HepG2 (cell line): Measurements from ENCODE around the gene PLXND1. TPM values are rescaled to one million over a fixed set of nuclear protein-coding genes. Genes with fewer than 3 reads are reported as not detected.

ENCODE experiments used
- ATAC-seq: fragments of 200-7000 bp; cut with Tn5 transposase; 3 replicates; pipeline ENCODE4 v1.9.1; 2020; ENCODE audit warnings: mild to moderate bottlenecking, moderate library complexity
- BruUV-seq: library from RNA; stranded (reverse); fragments of 400-500 nt; replicated peaks from 2 replicates; lab custom pipeline; 2021; lab: Mats Ljungman, UMichigan
- CTCF ChIA-PET: fragments of 300-600 bp; formaldehyde crosslinking; extraction: SDS; loops from one replicate; lab custom pipeline; 2021; ENCODE audit warnings: low total read pairs, inconsistent platforms, low intra/inter-chr PET ratio; lab: Yijun Ruan, JAX
- POLR2A ChIA-PET: fragments of 350-600 bp; sonication (Branson Sonifier 250); formaldehyde crosslinking; loops from one replicate; lab custom pipeline; 2020; ENCODE audit warnings: antibody characterized with exemption, inconsistent platforms; lab: Yijun Ruan, JAX
- DNase-seq: peaks from one replicate; pipeline ENCODE4 v3.0.0-alpha.2; 2015; ENCODE audit warnings: low spot score
- FAIRE-seq: peaks from 3 replicates; lab custom pipeline; 2011; peaks lifted over from hg19 to GRCh38; lab: Jason Lieb, UNC
- H2AFZ ChIP-seq: one replicate; pipeline ENCODE4 v1.6.1; 2011; ENCODE audit warnings: low read length, inconsistent platforms
- H3K27ac ChIP-seq: fragments of 300-600 bp; 3 replicates; pipeline ENCODE4 v1.8.0; 2011; ENCODE audit warnings: mixed run types, mild to moderate bottlenecking, mixed read lengths, low read length, inconsistent platforms; ENCODE audit not compliant: insufficient read depth; ENCODE audit errors: extremely low read length
- H3K27me3 ChIP-seq, 2 experiments: fragments of 200-600 bp in 1 of 2; 2 replicates in 1 of 2; 3 replicates in 1 of 2; pipeline versions ENCODE4 v1.6.0 to v1.8.0; 2011; ENCODE audit warnings: low read length in 2 of 2, mild to moderate bottlenecking in 2 of 2, moderate library complexity in 2 of 2, inconsistent platforms in 1 of 2; ENCODE audit not compliant: insufficient read depth in 2 of 2, control insufficient read depth in 1 of 2
- H3K36me3 ChIP-seq, 2 experiments: fragments of 200-600 bp in 1 of 2; replicated peaks in 1 of 2; 2 replicates in 1 of 2; 3 replicates in 1 of 2; pipeline versions ENCODE4 v1.5.1 to v1.8.0; 2011; ENCODE audit warnings: low read length in 2 of 2, inconsistent platforms in 1 of 2; ENCODE audit not compliant: insufficient read depth in 2 of 2, control insufficient read depth in 1 of 2
- H3K4me1 ChIP-seq: 2 replicates; pipeline ENCODE4 v1.5.1; 2012; ENCODE audit warnings: low read length, inconsistent platforms; ENCODE audit not compliant: insufficient read depth
- H3K4me2 ChIP-seq: 2 replicates; pipeline ENCODE4 v1.6.0; 2011; ENCODE audit warnings: low read depth, low read length, inconsistent platforms
- H3K4me3 ChIP-seq, 3 experiments: fragments of 200-600 bp in 1 of 3; sonication (generic), shearing (Covaris generic) in 1 of 3; replicated peaks in 1 of 3; 2 replicates each; pipeline ENCODE4 v1.5.1; 2011 to 2016; ENCODE audit warnings: low read length in 3 of 3, inconsistent platforms in 2 of 3, low read depth in 2 of 3, mild to moderate bottlenecking in 2 of 3, control low read depth in 1 of 3, mixed read lengths in 1 of 3; ENCODE audit not compliant: insufficient read depth in 1 of 3
- H3K79me2 ChIP-seq: one replicate; pipeline ENCODE4 v1.6.1; 2011; ENCODE audit warnings: low read length, inconsistent platforms; ENCODE audit not compliant: insufficient read depth
- H3K9ac ChIP-seq: 2 replicates; pipeline ENCODE4 v1.6.0; 2011; ENCODE audit warnings: mild to moderate bottlenecking, low read depth, low read length, inconsistent platforms; ENCODE audit not compliant: insufficient read depth
- H3K9me3 ChIP-seq: 2 replicates; pipeline ENCODE4 v1.5.1; 2012; ENCODE audit warnings: mild to moderate bottlenecking, low read length
- H4K20me1 ChIP-seq: 2 replicates; pipeline ENCODE4 v1.6.0; 2011; ENCODE audit warnings: inconsistent platforms, mild to moderate bottlenecking, low read length, moderate library complexity; ENCODE audit not compliant: insufficient read depth
- AGO2 ChIP-seq: fragments of 200-400 bp; formaldehyde crosslinking; optimal IDR thresholded peaks from 2 replicates; pipeline ENCODE3; 2017; ENCODE audit warnings: mild to moderate bottlenecking, low read depth, low read length, moderate library complexity
- CC2D1A ChIP-seq: sonication (generic); formaldehyde crosslinking; IDR thresholded peaks from 2 replicates; pipeline ENCODE4 v1.8.1; 2023; ENCODE audit warnings: mild to moderate bottlenecking, missing genetic modification reagents
- DZIP1 ChIP-seq: sonication (generic); formaldehyde crosslinking; IDR thresholded peaks from 2 replicates; pipeline ENCODE4 v1.5.0; 2020; ENCODE audit warnings: mild to moderate bottlenecking, missing genetic modification reagents
- NCOA5 ChIP-seq: sonication (generic); formaldehyde crosslinking; IDR thresholded peaks from 2 replicates; pipeline ENCODE4 v1.4.0; 2020; ENCODE audit warnings: missing genetic modification reagents
- NFE2L2 ChIP-seq: fragments of 150-350 bp; IDR thresholded peaks from 2 replicates; pipeline ENCODE4 v1.6.1; 2014; ENCODE audit warnings: low read length
- TGIF2 ChIP-seq: IDR thresholded peaks from 2 replicates; pipeline ENCODE4 v1.6.1; 2016; ENCODE audit warnings: control low read depth, missing compliant biosample characterization
- ZFP36L1 ChIP-seq: sonication (generic); formaldehyde crosslinking; IDR thresholded peaks from 2 replicates; pipeline ENCODE4 v1.8.0; 2022; ENCODE audit warnings: mild to moderate bottlenecking, missing genetic modification reagents, moderate library complexity
- ZNF276 ChIP-seq: sonication (generic); formaldehyde crosslinking; IDR thresholded peaks from 2 replicates; pipeline ENCODE4 v1.4.0; 2020; ENCODE audit warnings: mild to moderate bottlenecking, low read depth, missing genetic modification reagents
- ZNF281 ChIP-seq: sonication (generic); formaldehyde crosslinking; IDR thresholded peaks from 2 replicates; pipeline ENCODE4 v1.4.0; 2020; ENCODE audit warnings: missing genetic modification reagents, borderline replicate concordance
- ZNF629 ChIP-seq: sonication (generic); formaldehyde crosslinking; conservative IDR thresholded peaks from 2 replicates; pipeline ENCODE4 v1.5.0; 2020; ENCODE audit warnings: missing genetic modification reagents
- ZNF660 ChIP-seq: sonication (generic); formaldehyde crosslinking; IDR thresholded peaks from 2 replicates; pipeline ENCODE4 v1.5.1; 2020; ENCODE audit warnings: mild to moderate bottlenecking, low read depth, missing genetic modification reagents, borderline replicate concordance
- ZNF768 ChIP-seq: sonication (generic); formaldehyde crosslinking; IDR thresholded peaks from 2 replicates; pipeline ENCODE4 v1.4.0; 2020; ENCODE audit warnings: missing genetic modification reagents
- WGBS: methylation state at CpG from one replicate; pipeline ENCODE4 v1.1.6; 2017; ENCODE audit warnings: low lambda C conversion rate; 5-methylcytosine and 5-hydroxymethylcytosine counted together
- in situ Hi-C: cut with HindIII; loops from 2 replicates; pipeline ENCODE4 v1.10.0; 2017; ENCODE audit warnings: low pct_unique_long_range_greater_than_20kb; ENCODE audit not compliant: extremely low pct_ligation_motif_present
- intact Hi-C: fragments of 100-400 bp; cut with micrococcal nuclease; formaldehyde crosslinking; loops from one replicate; pipeline ENCODE4 v1.10.0; 2022; ENCODE audit not compliant: unreplicated experiment
- polyA plus RNA-seq, 8 experiments: library from polyadenylated mRNA; depleted of rRNA in 3 of 8; stranded (reverse) in 7 of 8; unstranded in 1 of 8; fragments of >200 nt; fragmentation: Illumina TruSeq in 4 of 8; extraction: Trizol in 4 of 8; gene quantifications; 2 replicates each; pipeline versions ENCODE4 v1.2.1 to v1.2.3, GENCODE V29; 2011 to 2016; ENCODE audit warnings: low read depth in 4 of 8, missing spikeins in 1 of 8, mixed read lengths in 1 of 8; ENCODE audit not compliant: insufficient read depth in 1 of 8
- total RNA-seq, 5 experiments: library from RNA; depleted of rRNA; stranded (reverse); fragments of >200 nt; fragmentation: Illumina TruSeq; extraction: Trizol; gene quantifications; 2 replicates each; pipeline ENCODE4 v1.2.3, GENCODE V29; 2016; ENCODE audit warnings: low read depth in 1 of 5

PLXND1 gene
- total and polyA plus RNA-seq, 2 of the 13 experiments (the other 11 are each of a cell fraction or from before 2014, with no cell fraction given): 15.9 to 42.0 TPM

GRCh38 chr3:129567176-129567705 is 39.2 kb downstream of the PLXND1 start:
- peaks cover 14% of the 10 kb centered on the region for H3K4me1 ChIP-seq
- ATAC-seq (no peak), FAIRE-seq (no peak), DNase-seq (no peak)
- no peak overlapping the region for H3K9ac ChIP-seq
- CTCF ChIA-PET: no interaction called here
- POLR2A ChIA-PET: no interaction called here
- H4K20me1 ChIP-seq: no peaks in the 10 kb centered on the region
- no peaks in the 10 kb centered on the region for H3K27me3 ChIP-seq
- intact Hi-C loops (no loop called here), in situ Hi-C loops (no loop called here)
- H3K4me2 ChIP-seq: no peak overlapping the region
- H3K79me2 ChIP-seq: no peaks in the 10 kb centered on the region
- peak; percentile 87 for TF ChIP-seq AGO2
- peak; percentile 36; the same call in 1 of the 2 replicates for TF ChIP-seq ZNF768
- peak; percentile 53 for TF ChIP-seq ZNF629
- no peak for TF ChIP-seq ZFP36L1 (CRISPR knock-in tag)
- no peak overlapping the region for H2AFZ ChIP-seq
- BruUV-seq: no TSS peak
- no peak overlapping the region for H3K4me3 ChIP-seq
- H3K27ac ChIP-seq: no peak overlapping the region
- no peaks in the 10 kb centered on the region for H3K9me3 ChIP-seq
- peaks cover 12 to 14% of the 10 kb centered on the region in 2 experiments; a peak in 4 of 5 replicates for H3K36me3 ChIP-seq
- 100% methylated on average over 6 of the region's 18 CpGs for WGBS

- Histone ChIP-seq H3K9ac (no peak overlapping the region), H3K4me2 (no peak overlapping the region), H4K20me1 (no peaks in the 10 kb centered on the region), H3K4me3 (no peak overlapping the region), H3K4me1 (peaks cover 14% of the 10 kb centered on the region), H3K27me3 (no peaks in the 10 kb centered on the region), H3K79me2 (no peaks in the 10 kb centered on the region), H3K36me3 (peaks cover 12 to 14% of the 10 kb centered on the region in 2 experiments; a peak in 4 of 5 replicates), H3K9me3 (no peaks in the 10 kb centered on the region), H2AFZ (no peak overlapping the region), H3K27ac (no peak overlapping the region)
- WGBS: 98% methylated on average over 7 of the region's 7 CpGs
- ATAC-seq: no peak
- in situ Hi-C loops (no loop called here), intact Hi-C loops (no loop called here)
- no peak for FAIRE-seq
- DNase-seq: no peak
- no TSS peak for BruUV-seq
- POLR2A ChIA-PET: no interaction called here
- CTCF ChIA-PET: no interaction called here
- TF ChIP-seq TGIF2 (CRISPR knock-in tag) (no peak), NFE2L2 (no peak), NCOA5 (CRISPR knock-in tag) (no peak), ZNF276 (no peak), ZNF660 (no peak), CC2D1A (CRISPR knock-in tag) (no peak), ZNF281 (CRISPR knock-in tag) (no peak), DZIP1 (CRISPR knock-in tag) (no peak)
Measured at GRCh38 chr3:129565902-129566301, 40.6 kb downstream of the PLXND1 start.
